ENCODE measurements around the gene TRPV2.

The TRPV2 gene

DNA sequence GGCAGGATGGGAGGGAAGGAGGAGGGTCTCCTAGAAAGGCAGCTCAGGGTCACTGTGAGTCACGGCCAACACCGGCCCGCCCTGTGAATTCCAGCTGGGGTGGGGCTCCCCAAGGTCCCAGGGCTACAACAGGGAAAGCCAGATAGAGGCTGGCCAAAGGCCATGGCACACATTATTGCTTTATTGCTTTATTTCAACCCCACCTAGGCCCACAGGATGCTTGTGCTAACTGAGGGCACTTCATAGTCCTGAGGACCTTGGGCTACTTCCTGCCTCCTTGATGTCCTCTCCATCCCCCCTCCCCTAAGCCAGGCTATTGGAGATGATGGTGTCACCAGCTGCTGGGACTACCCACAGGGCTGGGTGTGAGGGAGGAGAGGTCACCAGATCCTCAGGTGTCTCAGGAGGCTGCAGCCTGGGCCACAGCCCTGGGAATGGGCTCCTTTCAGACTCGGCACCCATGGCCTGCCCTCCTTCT lies 50.5 kb downstream of the TRPV2 start:
- Histone ChIP-seq H2AFZ (ENCODE audit: low read depth) (no peak overlapping the region), H3K4me3 (IDR thresholded peaks at IDR 0.05; ENCODE audit: insufficient read depth, low read depth, low read length) (no peak overlapping the region), H3K9ac (no peak overlapping the region), H3K27me3 (ENCODE audit: insufficient read depth, low read depth) (no peaks in the 10 kb centered on the region), H4K20me1 (ENCODE audit: insufficient read depth) (no peaks in the 10 kb centered on the region), H3K36me3 (ENCODE audit: insufficient read depth) (no peaks in the 10 kb centered on the region), H3K79me2 (ENCODE audit: insufficient read depth, low read depth) (no peaks in the 10 kb centered on the region), H3K27ac (no peak overlapping the region), H3K4me1 (ENCODE audit: low read depth, poor library complexity, severe bottlenecking) (no peaks in the 10 kb centered on the region), H3K4me2 (no peak overlapping the region)
- TF ChIP-seq, protein P1, sequence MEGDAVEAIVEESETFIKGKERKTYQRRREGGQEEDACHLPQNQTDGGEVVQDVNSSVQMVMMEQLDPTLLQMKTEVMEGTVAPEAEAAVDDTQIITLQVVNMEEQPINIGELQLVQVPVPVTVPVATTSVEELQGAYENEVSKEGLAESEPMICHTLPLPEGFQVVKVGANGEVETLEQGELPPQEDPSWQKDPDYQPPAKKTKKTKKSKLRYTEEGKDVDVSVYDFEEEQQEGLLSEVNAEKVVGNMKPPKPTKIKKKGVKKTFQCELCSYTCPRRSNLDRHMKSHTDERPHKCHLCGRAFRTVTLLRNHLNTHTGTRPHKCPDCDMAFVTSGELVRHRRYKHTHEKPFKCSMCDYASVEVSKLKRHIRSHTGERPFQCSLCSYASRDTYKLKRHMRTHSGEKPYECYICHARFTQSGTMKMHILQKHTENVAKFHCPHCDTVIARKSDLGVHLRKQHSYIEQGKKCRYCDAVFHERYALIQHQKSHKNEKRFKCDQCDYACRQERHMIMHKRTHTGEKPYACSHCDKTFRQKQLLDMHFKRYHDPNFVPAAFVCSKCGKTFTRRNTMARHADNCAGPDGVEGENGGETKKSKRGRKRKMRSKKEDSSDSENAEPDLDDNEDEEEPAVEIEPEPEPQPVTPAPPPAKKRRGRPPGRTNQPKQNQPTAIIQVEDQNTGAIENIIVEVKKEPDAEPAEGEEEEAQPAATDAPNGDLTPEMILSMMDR (conservative IDR thresholded peaks at IDR 0.05; ENCODE audit: low read depth, low read length), result no peak

DNA sequence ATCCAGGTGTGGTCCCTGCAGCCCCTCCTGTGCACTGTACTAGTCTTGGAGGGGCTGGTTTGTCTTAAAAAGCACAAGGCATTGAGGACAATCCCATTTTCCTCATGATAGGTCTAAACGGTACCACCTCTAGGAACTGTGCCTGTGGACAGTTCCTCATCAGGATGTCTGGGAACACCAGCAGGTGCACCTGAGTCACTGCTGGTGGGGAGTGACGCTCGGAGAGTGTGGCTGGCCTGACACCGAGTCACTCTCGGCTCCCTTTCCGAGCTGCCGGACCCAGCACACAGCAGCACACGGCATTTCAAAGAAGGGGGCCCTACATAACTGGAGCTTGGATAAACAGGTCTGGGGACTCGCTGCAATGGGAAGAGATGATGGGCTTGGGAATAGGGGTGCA lies 51.0 kb downstream of the TRPV2 start:
- H3K4me3 ChIP-seq (IDR thresholded peaks at IDR 0.05; ENCODE audit: insufficient read depth, low read depth, low read length), result no peak overlapping the region
- H3K27ac ChIP-seq, result no peak overlapping the region
- no peak overlapping the region for H2AFZ ChIP-seq (ENCODE audit: low read depth)
- no peak overlapping the region for H3K4me2 ChIP-seq
- no peak overlapping the region for H3K9ac ChIP-seq
- no peaks in the 10 kb centered on the region for H3K79me2 ChIP-seq (ENCODE audit: insufficient read depth, low read depth)
- TF ChIP-seq, protein P1 (conservative IDR thresholded peaks at IDR 0.05; ENCODE audit: low read depth, low read length), result no peak
- H4K20me1 ChIP-seq (ENCODE audit: insufficient read depth), result no peaks in the 10 kb centered on the region
- H3K4me1 ChIP-seq (ENCODE audit: low read depth, poor library complexity, severe bottlenecking), result no peaks in the 10 kb centered on the region
- no peaks in the 10 kb centered on the region for H3K36me3 ChIP-seq (ENCODE audit: insufficient read depth)
- H3K27me3 ChIP-seq (ENCODE audit: insufficient read depth, low read depth), result no peaks in the 10 kb centered on the region

DNA sequence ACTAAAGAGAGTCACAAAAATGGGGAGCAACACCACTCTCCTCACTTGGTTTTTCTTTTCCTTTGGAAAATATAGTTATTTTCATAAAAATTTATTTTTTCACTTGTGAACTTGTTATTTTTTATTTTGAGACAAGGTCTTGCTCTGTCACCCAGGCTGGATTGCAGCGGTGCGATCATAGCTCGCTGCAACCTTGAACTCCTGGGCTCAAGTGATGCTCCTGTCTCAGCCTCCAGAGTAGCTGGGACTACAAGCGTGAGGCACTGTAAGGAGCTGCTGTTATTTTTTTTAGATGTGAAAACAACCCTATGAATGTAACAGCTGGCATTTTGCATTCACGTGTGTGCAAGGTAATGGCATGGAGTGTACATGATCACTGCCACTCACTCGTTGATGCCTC lies 51.7 kb downstream of the TRPV2 start:
- H3K27me3 ChIP-seq (ENCODE audit: insufficient read depth, low read depth), result no peaks in the 10 kb centered on the region
- H3K9ac ChIP-seq, result no peak overlapping the region
- H3K36me3 ChIP-seq (ENCODE audit: insufficient read depth), result no peaks in the 10 kb centered on the region
- TF ChIP-seq, protein P1 (conservative IDR thresholded peaks at IDR 0.05; ENCODE audit: low read depth, low read length), result no peak
- H3K27ac ChIP-seq, result no peak overlapping the region
- H2AFZ ChIP-seq (ENCODE audit: low read depth), result no peak overlapping the region
- no peaks in the 10 kb centered on the region for H3K79me2 ChIP-seq (ENCODE audit: insufficient read depth, low read depth)
- no peaks in the 10 kb centered on the region for H3K4me1 ChIP-seq (ENCODE audit: low read depth, poor library complexity, severe bottlenecking)
- no peaks in the 10 kb centered on the region for H4K20me1 ChIP-seq (ENCODE audit: insufficient read depth)
- H3K4me3 ChIP-seq (IDR thresholded peaks at IDR 0.05; ENCODE audit: insufficient read depth, low read depth, low read length), result no peak overlapping the region
- no peak overlapping the region for H3K4me2 ChIP-seq

DNA sequence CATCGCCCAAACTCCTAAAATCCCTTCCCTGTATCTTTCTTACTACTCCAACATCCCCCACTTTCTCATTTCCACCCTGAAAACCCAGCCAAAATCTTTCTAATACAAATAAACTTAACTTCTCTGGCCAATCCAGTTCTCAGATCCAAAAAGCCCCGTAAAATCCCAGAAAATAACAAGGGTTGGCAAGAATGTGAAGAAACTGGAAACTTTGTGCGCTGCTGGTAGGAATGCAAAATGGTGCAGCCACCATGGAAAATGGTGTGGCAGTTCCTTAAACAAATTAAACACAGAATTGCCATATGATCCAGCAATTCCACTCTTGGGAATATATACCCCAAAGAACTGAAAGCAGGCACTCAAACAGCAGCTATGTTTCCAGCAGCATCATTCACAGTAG lies 52.5 kb downstream of the TRPV2 start:
- Histone ChIP-seq H4K20me1 (ENCODE audit: insufficient read depth) (no peaks in the 10 kb centered on the region), H3K27ac (no peak overlapping the region)

More for the DNA sequence above, 52.5 kb downstream of the TRPV2 start:
- Histone ChIP-seq H3K4me2 (no peak overlapping the region), H3K79me2 (ENCODE audit: insufficient read depth, low read depth) (no peaks in the 10 kb centered on the region), H3K27me3 (ENCODE audit: insufficient read depth, low read depth) (no peaks in the 10 kb centered on the region), H3K9ac (no peak overlapping the region), H2AFZ (ENCODE audit: low read depth) (no peak overlapping the region), H3K4me1 (ENCODE audit: low read depth, poor library complexity, severe bottlenecking) (no peaks in the 10 kb centered on the region), H3K36me3 (ENCODE audit: insufficient read depth) (no peaks in the 10 kb centered on the region), H3K4me3 (IDR thresholded peaks at IDR 0.05; ENCODE audit: insufficient read depth, low read depth, low read length) (no peak overlapping the region)
- TF ChIP-seq, protein P1 (conservative IDR thresholded peaks at IDR 0.05; ENCODE audit: low read depth, low read length), result no peak
